22Rv1 (cell line): ENCODE measurements around the gene NLE1.

ENCODE experiments used
- ZFX ChIP-seq: fragments of 450-650 bp; IDR thresholded peaks from 2 replicates; pipeline ENCODE4 v1.6.1; 2017; ENCODE audit warnings: antibody characterized with exemption, borderline replicate concordance
- TF ChIP-seq, protein P1 (sequence below): fragments of 450-650 bp; IDR thresholded peaks from 2 replicates; pipeline ENCODE4 v1.5.1; 2017; ENCODE audit warnings: mild to moderate bottlenecking

DNA sequence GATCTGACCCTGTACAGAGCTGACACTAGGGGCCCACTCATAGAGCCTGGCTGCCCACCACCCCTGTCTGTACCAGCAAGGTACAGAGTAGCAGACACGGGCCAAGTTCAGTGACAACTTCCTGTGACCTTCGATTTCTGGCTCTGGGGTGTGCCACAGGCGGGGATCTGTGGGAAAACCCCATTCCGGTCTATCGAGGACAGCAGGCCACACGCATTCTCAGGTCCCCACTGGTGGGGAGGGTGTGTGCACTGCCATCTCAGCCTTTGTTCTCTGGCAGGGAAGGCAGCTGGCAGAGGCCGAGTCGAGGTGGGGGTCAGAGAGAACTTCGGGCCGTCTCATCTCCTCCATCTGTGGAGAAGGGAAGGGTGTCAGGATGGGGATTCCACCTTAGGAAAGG, 10.0 kb downstream of the NLE1 start:
- TF ChIP-seq, protein P1, sequence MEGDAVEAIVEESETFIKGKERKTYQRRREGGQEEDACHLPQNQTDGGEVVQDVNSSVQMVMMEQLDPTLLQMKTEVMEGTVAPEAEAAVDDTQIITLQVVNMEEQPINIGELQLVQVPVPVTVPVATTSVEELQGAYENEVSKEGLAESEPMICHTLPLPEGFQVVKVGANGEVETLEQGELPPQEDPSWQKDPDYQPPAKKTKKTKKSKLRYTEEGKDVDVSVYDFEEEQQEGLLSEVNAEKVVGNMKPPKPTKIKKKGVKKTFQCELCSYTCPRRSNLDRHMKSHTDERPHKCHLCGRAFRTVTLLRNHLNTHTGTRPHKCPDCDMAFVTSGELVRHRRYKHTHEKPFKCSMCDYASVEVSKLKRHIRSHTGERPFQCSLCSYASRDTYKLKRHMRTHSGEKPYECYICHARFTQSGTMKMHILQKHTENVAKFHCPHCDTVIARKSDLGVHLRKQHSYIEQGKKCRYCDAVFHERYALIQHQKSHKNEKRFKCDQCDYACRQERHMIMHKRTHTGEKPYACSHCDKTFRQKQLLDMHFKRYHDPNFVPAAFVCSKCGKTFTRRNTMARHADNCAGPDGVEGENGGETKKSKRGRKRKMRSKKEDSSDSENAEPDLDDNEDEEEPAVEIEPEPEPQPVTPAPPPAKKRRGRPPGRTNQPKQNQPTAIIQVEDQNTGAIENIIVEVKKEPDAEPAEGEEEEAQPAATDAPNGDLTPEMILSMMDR = no peak
- TF ChIP-seq ZFX = no peak
